HCT116 (cell line): ENCODE data around the gene PTPN13. TPM values are rescaled to one million over a fixed set of nuclear protein-coding genes. Genes with fewer than 3 reads are reported as not detected.

Source experiments
- ATAC-seq: fragments of 200-7000 bp; cut with Tn5 transposase; 2 replicates; pipeline ENCODE4 v1.9.1; 2020; ENCODE audit warnings: mild to moderate bottlenecking, moderate library complexity
- BruUV-seq: library from RNA; stranded (reverse); fragments of 400-500 nt; replicated peaks from 2 replicates; lab custom pipeline; 2021; lab: Mats Ljungman, UMichigan
- CTCF ChIA-PET: fragments of 300-600 bp; sonication (Branson Sonifier 250); formaldehyde crosslinking; loops from one replicate; lab custom pipeline; 2021; ENCODE audit warnings: antibody characterized with exemption; lab: Charles Lee
- POLR2A ChIA-PET: fragments of 300-600, 350-600 bp; sonication (Branson Sonifier 250); formaldehyde crosslinking; loops from one replicate; lab custom pipeline; 2021; ENCODE audit warnings: antibody characterized with exemption; lab: Charles Lee
- RAD21 ChIA-PET, 2 experiments: fragments of 300-600 bp; sonication (Branson Sonifier 250); formaldehyde crosslinking; loops; one replicate each; lab custom pipeline; 2023; ENCODE audit warnings: low total read pairs in 2 of 2; ENCODE audit not compliant: uncharacterized antibody in 2 of 2, unreplicated experiment in 2 of 2, low non-redundant PET in 1 of 2; lab: Charles Lee
- DNase-seq: peaks from one replicate; pipeline ENCODE4 v3.0.0-alpha.2; 2010; ENCODE audit warnings: low read depth, low spot score
- H2AFZ ChIP-seq: fragments of 200-600 bp; shearing (Covaris generic), sonication (generic); 2 replicates; pipeline ENCODE4 v1.6.1; 2017; ENCODE audit warnings: low read depth, mixed run types, mixed read lengths, antibody characterized with exemption, low read length; ENCODE audit not compliant: poor library complexity, severe bottlenecking
- H3K27ac ChIP-seq: 2 replicates; pipeline ENCODE4 v1.5.1; 2012; ENCODE audit warnings: low read depth, low read length
- H3K27me3 ChIP-seq: fragments of 200-600 bp; sonication (generic); 2 replicates; pipeline ENCODE4 v1.6.1; 2016; ENCODE audit warnings: mixed run types, low read length, mixed read lengths; ENCODE audit not compliant: insufficient read depth
- H3K36me3 ChIP-seq, 2 experiments: fragments of 200-500 bp in 1 of 2; fragments of 200-600 bp in 1 of 2; sonication (Bioruptor generic) in 1 of 2; sonication (generic) in 1 of 2; 2 replicates each; pipeline versions ENCODE4 v1.5.1 to v1.6.1; 2014 to 2016; ENCODE audit warnings: low read length in 2 of 2, inconsistent platforms in 1 of 2, mixed read lengths in 1 of 2, mixed run types in 1 of 2; ENCODE audit not compliant: insufficient read depth in 2 of 2, control insufficient read depth in 1 of 2
- H3K4me1 ChIP-seq, 2 experiments: fragments of 200-600 bp in 1 of 2; sonication (generic) in 1 of 2; 2 replicates each; pipeline versions ENCODE4 v1.5.1 to v1.6.1; 2012 to 2017; ENCODE audit warnings: low read length in 2 of 2, inconsistent platforms in 1 of 2, mild to moderate bottlenecking in 1 of 2, mixed read lengths in 1 of 2, mixed run types in 1 of 2, moderate library complexity in 1 of 2; ENCODE audit not compliant: insufficient read depth in 2 of 2, control insufficient read depth in 1 of 2
- H3K4me2 ChIP-seq: fragments of 200-600 bp; sonication (generic); 2 replicates; pipeline ENCODE4 v1.6.1; 2017; ENCODE audit warnings: mixed run types, low read length, mixed read lengths
- H3K4me3 ChIP-seq, 2 experiments: fragments of 200-600 bp in 1 of 2; sonication (generic) in 1 of 2; replicated peaks in 1 of 2; 2 replicates each; pipeline ENCODE4 v1.5.1; 2011 to 2016; ENCODE audit warnings: low read length in 2 of 2, control low read depth in 1 of 2, low read depth in 1 of 2, mild to moderate bottlenecking in 1 of 2, mixed read lengths in 1 of 2, mixed run types in 1 of 2
- H3K79me2 ChIP-seq: fragments of 200-600 bp; sonication (generic); 2 replicates; pipeline ENCODE4 v1.6.1; 2017; ENCODE audit warnings: mild to moderate bottlenecking, mixed run types, low read length, moderate library complexity, mixed read lengths; ENCODE audit not compliant: insufficient read depth
- H3K9ac ChIP-seq: fragments of 200-600 bp; sonication (generic); 2 replicates; pipeline ENCODE4 v1.6.1; 2016; ENCODE audit warnings: low read length, mixed read lengths
- H3K9me2 ChIP-seq: fragments of 200-600 bp; sonication (generic), shearing (Covaris generic); 2 replicates; pipeline ENCODE4 v1.6.1; 2017; ENCODE audit warnings: mixed run types, mild to moderate bottlenecking, moderate library complexity; ENCODE audit not compliant: insufficient read depth
- H3K9me3 ChIP-seq, 2 experiments: fragments of 200-500 bp in 1 of 2; fragments of 200-600 bp in 1 of 2; sonication (Bioruptor generic) in 1 of 2; sonication (generic) in 1 of 2; 2 replicates each; pipeline ENCODE4 v1.6.1; 2014 to 2017; ENCODE audit warnings: low read length in 2 of 2, mixed read lengths in 2 of 2, inconsistent platforms in 1 of 2, low read depth in 1 of 2, mild to moderate bottlenecking in 1 of 2, mixed run types in 1 of 2, moderate library complexity in 1 of 2; ENCODE audit not compliant: control insufficient read depth in 1 of 2, insufficient read depth in 1 of 2
- H4K20me1 ChIP-seq: fragments of 200-600 bp; sonication (generic), shearing (Covaris generic); 2 replicates; pipeline ENCODE4 v1.6.1; 2017; ENCODE audit warnings: mixed run types, mild to moderate bottlenecking, moderate library complexity; ENCODE audit not compliant: insufficient read depth
- CBX3 ChIP-seq: IDR thresholded peaks from 2 replicates; pipeline ENCODE4 v1.6.1; 2012; ENCODE audit warnings: low read depth
- ELF1 ChIP-seq: IDR thresholded peaks from 2 replicates; pipeline ENCODE4 v1.6.1; 2012; ENCODE audit warnings: low read depth, borderline replicate concordance
- FOSL1 ChIP-seq: IDR thresholded peaks from 2 replicates; pipeline ENCODE4 v1.6.1; 2012; ENCODE audit warnings: low read depth
- JUND ChIP-seq: IDR thresholded peaks from 2 replicates; pipeline ENCODE4 v1.6.1; 2012
- SRF ChIP-seq: IDR thresholded peaks from 2 replicates; pipeline ENCODE4 v1.6.1; 2012; ENCODE audit warnings: low read depth
- ZFX ChIP-seq: fragments of 450-650 bp; IDR thresholded peaks from 2 replicates; pipeline ENCODE4 v1.6.1; 2017
- intact Hi-C: fragments of 100-400 bp; cut with micrococcal nuclease; formaldehyde crosslinking; loops from 2 replicates; pipeline ENCODE4 v1.10.0; 2022
- total RNA-seq: library from RNA; stranded (reverse); gene quantifications from one replicate; pipeline ENCODE4 v1.2.1, GENCODE V29; 2021; ENCODE audit not compliant: unreplicated experiment
- TF ChIP-seq, protein P1 (sequence below), 3 experiments: fragments of 200-600 bp in 1 of 3; sonication (generic) in 1 of 3; IDR thresholded peaks in 2 of 3; conservative IDR thresholded peaks in 1 of 3; 2 replicates each; pipeline ENCODE4 v1.5.1; 2012 to 2017; ENCODE audit warnings: low read depth in 2 of 3, low read length in 2 of 3, antibody characterized with exemption in 1 of 3, borderline replicate concordance in 1 of 3, control low read depth in 1 of 3, mild to moderate bottlenecking in 1 of 3, mixed read lengths in 1 of 3, mixed run types in 1 of 3, moderate library complexity in 1 of 3; ENCODE audit not compliant: insufficient read depth in 1 of 3

PTPN13 gene
- total RNA-seq, 1 experiment from 2014 or later = 14.6 TPM

DNA sequence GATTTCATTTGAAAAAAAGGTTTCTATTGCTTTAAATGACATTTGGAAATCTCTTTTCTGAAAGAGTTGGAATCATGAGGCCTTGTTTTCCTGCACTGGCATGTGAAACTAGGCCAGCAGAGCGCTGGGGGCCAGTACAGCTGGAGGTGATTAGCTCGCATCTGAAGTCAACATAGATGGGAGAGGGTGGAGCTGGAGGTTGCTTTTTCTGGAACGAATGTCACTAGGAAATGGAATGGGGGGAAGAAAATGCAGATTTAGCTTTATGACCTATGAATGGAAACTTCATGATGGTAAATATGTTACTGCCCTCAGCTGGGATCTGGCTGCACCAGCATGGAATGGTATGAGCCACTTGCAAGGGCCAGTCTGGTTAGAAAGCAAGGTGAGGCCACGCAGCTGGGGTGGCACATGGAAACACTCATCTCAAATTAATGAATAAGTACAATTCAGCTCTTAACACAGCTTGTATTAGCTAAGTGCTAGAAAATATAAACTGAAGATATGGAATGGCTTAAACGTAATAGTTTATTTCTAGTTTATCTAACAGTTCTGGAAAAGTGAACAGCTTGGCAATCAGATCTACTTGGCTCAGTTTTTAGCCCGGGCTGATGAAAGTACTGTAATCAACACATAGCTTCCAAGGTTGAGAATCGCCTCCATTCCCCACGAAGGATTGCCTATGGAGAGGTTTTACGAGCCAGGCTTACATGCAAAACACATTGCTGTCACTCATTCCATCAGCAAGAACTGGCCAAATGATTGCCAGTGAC lies 222.6 kb downstream of the PTPN13 start (continued):
- TF ChIP-seq, protein P1, sequence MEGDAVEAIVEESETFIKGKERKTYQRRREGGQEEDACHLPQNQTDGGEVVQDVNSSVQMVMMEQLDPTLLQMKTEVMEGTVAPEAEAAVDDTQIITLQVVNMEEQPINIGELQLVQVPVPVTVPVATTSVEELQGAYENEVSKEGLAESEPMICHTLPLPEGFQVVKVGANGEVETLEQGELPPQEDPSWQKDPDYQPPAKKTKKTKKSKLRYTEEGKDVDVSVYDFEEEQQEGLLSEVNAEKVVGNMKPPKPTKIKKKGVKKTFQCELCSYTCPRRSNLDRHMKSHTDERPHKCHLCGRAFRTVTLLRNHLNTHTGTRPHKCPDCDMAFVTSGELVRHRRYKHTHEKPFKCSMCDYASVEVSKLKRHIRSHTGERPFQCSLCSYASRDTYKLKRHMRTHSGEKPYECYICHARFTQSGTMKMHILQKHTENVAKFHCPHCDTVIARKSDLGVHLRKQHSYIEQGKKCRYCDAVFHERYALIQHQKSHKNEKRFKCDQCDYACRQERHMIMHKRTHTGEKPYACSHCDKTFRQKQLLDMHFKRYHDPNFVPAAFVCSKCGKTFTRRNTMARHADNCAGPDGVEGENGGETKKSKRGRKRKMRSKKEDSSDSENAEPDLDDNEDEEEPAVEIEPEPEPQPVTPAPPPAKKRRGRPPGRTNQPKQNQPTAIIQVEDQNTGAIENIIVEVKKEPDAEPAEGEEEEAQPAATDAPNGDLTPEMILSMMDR (IDR thresholded peaks at IDR 0.05 in 2 of 3, conservative IDR thresholded peaks at IDR 0.05 in 1 of 3; ENCODE audit: borderline replicate concordance in 1 of 3, insufficient read depth in 1 of 3, low read depth in 2 of 3, low read length in 2 of 3) = no peak
- no peak for TF ChIP-seq JUND
- no peak for TF ChIP-seq FOSL1
- no peak for TF ChIP-seq ZFX

DNA sequence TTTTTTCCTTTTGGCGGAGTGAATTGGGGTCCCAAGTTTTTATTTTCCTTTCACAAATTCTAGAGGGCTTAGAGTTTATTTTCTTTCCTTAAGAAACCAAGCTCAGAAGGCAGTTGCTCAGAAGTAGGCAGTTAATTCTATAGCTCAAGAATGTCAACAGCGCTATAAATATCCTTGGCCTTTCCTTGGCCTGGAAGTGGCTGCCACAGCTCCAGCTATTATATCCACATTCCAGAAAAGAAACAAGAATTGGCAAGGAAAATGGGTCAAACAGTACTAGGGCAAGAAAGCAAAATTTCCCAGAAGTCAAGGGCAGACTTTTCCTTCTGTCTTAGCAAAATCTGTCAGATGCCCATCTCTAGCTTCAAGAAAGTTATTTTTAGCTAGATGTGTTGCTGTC lies 224.1 kb downstream of the PTPN13 start:
- RAD21 ChIA-PET = interaction anchor here in 1 of 2 experiments (0.6 kb wide), 1 partner anchor 103 kb away, joined by 4 read pairs; no protein-coding TSS in a partner anchor
- POLR2A ChIA-PET = no interaction called here
- Histone ChIP-seq H3K9me2 (no peaks in the 10 kb centered on the region), H2AFZ (no peak overlapping the region), H3K27ac (no peak overlapping the region), H3K9me3 (no peaks in the 10 kb centered on the region), H3K36me3 (no peaks in the 10 kb centered on the region), H3K9ac (no peak overlapping the region), H3K4me3 (no peak overlapping the region), H3K4me2 (peak overlapping the region; percentile 40), H3K27me3 (no peaks in the 10 kb centered on the region), H4K20me1 (no peaks in the 10 kb centered on the region), H3K4me1 (peaks cover 0 to 14% of the 10 kb centered on the region in 2 experiments; a peak in 2 of 4 replicates), H3K79me2 (no peaks in the 10 kb centered on the region)
- CTCF ChIA-PET = interaction anchor here (1.2 kb wide), 1 partner anchor 319 kb away, joined by 5 read pairs; no protein-coding TSS in a partner anchor
- no peak for ATAC-seq
- TF ChIP-seq SRF (no peak), CBX3 (no peak), ELF1 (no peak)
- DNase-seq = no peak
- intact Hi-C loops = no loop called here
- no TSS peak for BruUV-seq
